Kidney glomerular epithelial cell (primary cell): Measurements from ENCODE around the gene GLT8D2.

ENCODE experiments used
- DNase-seq: peaks from one replicate; lab custom pipeline; 2025; lab: John Stamatoyannopoulos, UW

Gene GLT8D2

DNA sequence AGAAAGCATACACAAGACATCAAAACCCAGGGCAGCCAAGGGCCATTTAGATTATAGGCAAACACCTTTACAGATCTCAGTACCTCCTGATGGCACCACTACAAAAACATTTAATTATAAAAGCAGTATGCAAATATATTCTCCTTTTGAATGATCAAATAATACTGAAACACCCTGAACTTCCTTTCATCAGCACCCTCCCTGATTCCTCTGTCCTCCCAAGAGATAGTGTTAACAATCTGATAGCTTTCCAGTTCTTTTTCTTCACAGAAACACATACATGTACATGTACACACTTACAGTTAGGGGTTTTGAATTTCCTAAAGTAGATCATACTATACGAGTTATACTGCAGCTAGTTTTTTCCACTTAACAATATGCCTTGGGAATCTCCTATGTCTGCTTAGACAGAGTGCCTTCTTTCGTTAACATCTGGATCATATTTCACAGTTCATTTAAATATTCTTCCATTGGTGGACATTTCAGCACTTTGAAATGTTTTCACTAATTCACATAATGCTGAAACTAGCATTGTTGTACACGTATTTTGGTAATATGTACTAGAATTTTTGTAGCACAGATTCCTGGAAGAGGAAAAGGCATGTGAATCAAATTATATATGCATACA, 49.1 kb downstream of the GLT8D2 start:
- no peak for DNase-seq

DNA sequence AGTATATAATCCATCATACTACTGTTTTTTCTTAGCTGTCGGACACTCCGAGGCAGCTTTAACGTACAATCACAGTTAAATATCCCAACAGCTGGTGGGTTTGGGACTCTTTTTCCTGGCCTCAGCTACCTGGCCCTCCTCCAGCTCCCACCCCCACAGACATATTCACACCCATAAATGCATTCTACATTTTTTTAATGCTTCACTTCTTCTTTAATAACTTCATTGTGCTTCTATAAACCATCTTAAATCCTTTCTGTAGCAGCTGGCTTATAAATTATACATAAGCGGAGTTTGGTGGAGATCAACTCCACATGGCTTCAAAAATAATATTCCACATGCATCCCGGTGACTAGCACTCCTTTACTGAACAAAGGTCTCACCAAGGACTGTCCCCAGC, 51.0 kb downstream of the GLT8D2 start:
- DNase-seq, result no peak

- no peak for DNase-seq
Measured at GRCh38 chr12:103997286-103997900, 52.6 kb downstream of the GLT8D2 start.

DNA sequence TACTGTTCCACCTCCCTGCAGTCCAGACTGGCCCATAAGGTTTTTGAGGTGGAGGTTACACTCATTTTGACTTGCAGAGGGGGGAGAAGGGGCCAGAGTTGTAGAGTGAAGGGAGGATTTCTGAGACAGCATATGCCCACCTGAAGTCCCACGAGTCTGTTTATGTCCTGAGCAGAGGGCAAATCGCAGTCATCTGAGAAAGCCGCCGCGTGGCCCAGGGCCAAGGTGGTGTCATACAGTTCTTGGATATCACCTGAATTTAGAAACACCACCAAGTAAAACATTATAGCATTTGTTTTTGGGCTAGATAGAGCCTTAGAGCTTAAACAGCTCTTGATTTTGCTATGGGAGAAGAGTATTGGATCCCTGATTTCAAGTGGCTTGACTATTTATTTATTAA, 53.4 kb downstream of the GLT8D2 start:
- no peak for DNase-seq

DNA sequence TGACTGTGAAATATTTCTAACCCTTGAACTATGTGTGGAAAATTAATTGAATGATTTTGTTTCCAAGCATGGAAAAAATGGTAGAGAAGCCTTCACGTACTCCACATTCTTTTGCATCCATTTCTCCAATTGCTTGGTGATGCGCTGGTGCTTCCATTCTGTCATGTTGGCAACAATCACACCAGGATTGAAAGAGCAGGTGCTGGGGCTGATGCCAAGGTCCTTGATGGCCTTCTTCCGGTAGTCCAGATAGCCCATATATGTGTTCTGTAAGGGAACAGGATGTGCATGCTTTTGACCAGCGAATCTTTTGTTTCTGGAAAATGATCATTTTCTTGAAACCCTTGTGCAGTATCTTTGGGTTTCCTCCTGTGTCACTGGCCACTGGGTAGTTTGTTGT, 55.8 kb downstream of the GLT8D2 start:
- no peak for DNase-seq

- DNase-seq, result peak; percentile 47
Measured at GRCh38 chr12:103986829-103987228, 63.2 kb downstream of the GLT8D2 start.

- no peak for DNase-seq
Measured at GRCh38 chr12:103978384-103978982, 71.5 kb downstream of the GLT8D2 start.

- no peak for DNase-seq
Measured at GRCh38 chr12:103975368-103975767, 74.6 kb downstream of the GLT8D2 start.

GRCh38 chr12:103973909-103974308, 76.1 kb downstream of the GLT8D2 start:
- no peak for DNase-seq

DNA sequence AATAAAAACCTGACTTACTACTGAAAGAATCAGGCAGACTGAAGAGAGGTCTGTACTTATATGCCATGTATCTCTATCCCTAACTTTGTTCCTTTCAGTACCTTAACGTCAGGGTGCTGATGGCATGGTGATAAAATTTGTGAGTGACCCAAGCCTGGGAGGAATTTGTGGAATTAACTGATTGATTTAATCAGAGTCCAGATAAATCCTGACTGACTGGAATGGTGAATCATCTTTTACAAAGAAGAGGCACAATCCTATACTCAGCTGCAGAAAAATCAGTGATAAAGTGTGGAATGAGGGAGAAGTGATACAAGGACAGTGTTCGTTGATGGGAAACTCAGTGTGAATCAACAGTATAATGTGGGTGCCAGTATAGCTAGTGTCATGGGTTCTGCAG, 80.6 kb downstream of the GLT8D2 start:
- DNase-seq, result no peak

DNA sequence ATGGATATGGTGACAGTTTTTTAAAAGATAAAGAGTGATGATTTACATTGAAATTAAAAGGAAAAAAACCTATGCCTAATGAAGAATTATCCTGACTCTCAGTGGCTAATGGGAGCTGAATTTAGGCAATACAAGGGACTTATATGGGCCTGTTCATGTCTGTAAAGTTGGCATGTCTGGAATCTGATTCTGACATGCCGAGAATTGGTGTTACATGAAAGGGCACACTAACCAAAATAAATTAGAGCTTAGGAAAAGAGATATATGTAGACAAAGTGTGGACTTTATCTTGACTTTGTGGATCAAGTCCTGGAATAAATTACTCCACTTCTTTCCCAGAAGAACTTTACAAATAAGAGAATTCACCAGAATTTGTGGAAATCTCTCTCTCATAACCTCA, 83.3 kb downstream of the GLT8D2 start:
- DNase-seq, result no peak

DNA sequence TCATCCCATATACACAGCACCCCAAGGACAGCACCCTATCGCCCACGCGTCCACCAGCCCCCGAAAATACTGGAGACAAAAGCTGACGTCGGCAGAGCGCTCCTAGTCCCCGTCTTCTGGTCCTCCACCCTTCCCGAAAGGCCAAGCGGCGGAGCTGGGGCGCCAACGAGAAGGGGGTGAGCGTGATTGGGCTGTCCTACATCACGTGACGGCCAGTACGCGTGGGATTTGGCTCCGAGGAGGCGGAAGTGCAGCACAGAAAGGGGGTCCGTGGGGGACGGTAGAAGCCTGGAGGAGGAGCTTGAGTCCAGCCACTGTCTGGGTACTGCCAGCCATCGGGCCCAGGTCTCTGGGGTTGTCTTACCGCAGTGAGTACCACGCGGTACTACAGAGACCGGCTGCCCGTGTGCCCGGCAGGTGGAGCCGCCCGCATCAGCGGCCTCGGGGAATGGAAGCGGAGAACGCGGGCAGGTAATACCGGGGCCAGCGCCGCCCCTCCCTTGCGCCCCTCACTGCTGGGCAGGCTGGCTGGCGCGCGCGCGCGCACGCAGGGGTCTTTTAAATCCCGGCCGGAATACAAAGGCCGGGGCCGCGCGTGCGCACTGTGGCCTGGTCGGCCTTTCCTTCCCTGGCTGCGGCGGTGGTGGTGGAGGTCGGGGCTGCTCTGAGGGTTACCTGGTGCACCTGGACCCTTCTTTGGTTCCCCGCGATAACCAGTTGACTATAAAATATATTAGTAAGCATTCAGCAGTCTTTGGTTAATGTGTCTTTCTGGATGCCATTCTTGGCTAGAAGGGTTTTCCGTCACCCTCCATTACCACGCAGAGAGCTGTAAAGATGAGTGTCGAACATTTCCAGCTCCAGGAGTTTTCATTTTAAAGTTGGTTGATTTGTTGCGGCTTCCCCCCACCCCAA, 84.1 kb downstream of the GLT8D2 start, which contains the start of gene TDG:
Gene TDG (plus strand): TSS at position 283 of the 915 bp plus-strand sequence. CDS start 166 bp downstream, at position 449.
- peak; percentile 95 for DNase-seq

DNA sequence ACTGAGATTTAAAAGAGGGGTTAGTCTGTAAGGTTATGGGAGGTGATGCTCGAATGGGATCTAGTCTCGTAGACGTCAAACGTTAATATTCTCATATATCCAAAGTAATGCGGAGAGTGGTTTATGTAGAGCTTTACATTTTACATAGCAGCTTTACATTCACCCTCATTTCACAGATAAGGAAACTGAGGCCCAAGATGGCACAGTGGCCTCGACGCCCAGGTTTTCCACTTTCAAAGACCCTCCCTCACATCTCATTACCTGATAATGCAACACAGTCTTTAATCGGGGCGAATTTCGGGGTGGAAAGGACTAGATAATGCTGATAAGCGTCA, 84.8 kb downstream of the GLT8D2 start:
- no peak for DNase-seq

DNA sequence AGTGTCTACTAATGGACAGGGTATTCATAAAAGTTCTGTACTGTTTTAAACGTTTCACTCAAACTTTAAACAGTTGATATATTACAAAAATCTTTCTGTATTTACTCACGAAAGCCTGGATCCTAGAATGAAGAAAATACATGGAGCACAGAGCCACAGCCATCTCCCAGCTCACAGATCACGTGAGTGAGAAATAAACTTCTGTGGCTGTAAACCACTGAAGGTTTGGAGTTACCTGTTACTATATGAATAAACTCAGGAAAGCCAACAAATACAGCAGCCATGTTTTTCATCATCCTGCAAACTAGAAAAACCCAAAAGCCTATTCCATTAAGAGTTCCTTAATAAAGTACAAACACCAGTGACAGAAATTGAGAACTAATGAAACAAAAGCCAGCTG, 85.2 kb downstream of the GLT8D2 start:
- no peak for DNase-seq

DNA sequence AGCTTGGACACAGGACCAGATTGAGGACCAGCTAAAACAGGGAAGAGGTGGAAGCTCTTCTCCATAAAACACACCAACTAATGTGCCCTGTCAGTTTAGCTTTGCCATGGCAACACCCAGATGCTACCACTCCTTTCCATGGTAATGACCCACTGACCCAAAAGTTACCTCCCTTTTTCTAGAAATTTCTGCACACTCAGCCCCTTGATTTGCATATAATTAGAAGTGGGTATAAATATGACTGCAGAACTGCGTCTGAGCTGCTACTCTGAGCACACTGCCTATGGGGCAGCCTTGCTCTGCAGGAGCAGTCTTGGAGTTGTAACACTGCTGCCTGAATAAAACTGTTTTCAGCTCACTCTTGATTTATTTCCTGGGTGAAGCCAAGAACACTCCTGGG, 87.5 kb downstream of the GLT8D2 start:
- DNase-seq, result no peak

- DNase-seq, result no peak
Measured at GRCh38 chr12:103960616-103961227, 89.3 kb downstream of the GLT8D2 start.

- DNase-seq, result no peak
Measured at GRCh38 chr12:103958621-103959020, 91.4 kb downstream of the GLT8D2 start.

DNA sequence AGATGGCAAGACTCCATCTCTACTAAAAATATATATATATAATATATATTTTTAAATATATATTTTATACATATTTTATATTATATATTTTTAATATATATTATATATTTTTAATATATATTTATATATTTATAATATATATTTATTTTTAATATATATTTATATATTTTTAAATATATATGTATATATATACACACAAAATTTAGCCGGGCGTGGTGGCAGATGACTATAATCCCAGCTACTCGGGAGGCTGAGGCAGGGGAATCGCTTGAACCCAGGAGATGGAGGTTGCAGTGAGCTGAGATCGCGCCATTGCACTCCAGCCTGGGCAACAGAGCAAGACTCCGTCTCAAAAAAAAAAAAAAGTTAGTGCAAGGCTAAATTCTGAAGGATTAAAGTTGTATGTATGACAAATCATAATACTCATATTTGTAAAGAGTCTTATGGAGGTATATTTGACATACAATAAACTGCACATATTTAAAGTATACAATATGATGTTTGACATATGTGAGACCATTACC, 92.1 kb downstream of the GLT8D2 start:
- no peak for DNase-seq

GRCh38 chr12:103956509-103957027, 93.4 kb downstream of the GLT8D2 start:
- no peak for DNase-seq

GRCh38 chr12:103955811-103956508, 94.0 kb downstream of the GLT8D2 start:
- DNase-seq, result no peak

DNA sequence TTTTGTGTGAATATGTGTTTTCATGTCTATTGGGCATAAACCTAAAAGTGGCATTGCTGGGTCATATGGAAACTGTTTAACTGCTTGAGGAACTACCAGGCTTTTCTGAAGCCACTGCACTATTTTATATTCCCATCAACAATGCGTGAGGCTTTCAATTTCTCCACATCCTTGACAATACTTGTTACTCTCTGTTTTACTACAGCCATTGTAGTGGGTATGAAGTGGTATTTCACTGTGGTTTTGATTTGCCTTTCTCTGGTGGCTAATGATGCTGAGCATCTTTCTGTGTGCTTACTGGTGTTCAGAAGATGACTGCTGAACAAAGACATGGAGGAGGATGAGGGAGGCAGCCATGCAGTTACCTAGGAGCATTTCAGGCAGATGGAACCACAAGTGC, 97.5 kb downstream of the GLT8D2 start:
- DNase-seq, result no peak
